ENCODE measurements around the gene RHEBL1.

RHEBL1 gene

GRCh38 chr12:49015196-49015595 is 54.6 kb downstream of the RHEBL1 start:
- no peak for DNase-seq

All from cortex of kidney (tissue), 1 donor.